Dedifferentiated amniotic fluid mesenchymal stem cell (primary cell): ENCODE results near the gene FGF14.
"Not testable (repeated sequence)": the region's sequence is repeated elsewhere in the genome, so short reads cannot be mapped to it uniquely, and the experiment has no call there.

Experiments used
- DNase-seq: peaks from one replicate; pipeline ENCODE4 v3.0.0-alpha.2; 2016; ENCODE audit errors: extremely low spot score

FGF14 gene

GRCh38 chr13:102195566-102196462 is 206.0 kb downstream of the FGF14 start:
- DNase-seq: no peak

- no peak for DNase-seq
These were observed 209.0 kb downstream of the FGF14 start for GRCh38 chr13:102192858-102193257.

GRCh38 chr13:102191951-102192502 is 209.8 kb downstream of the FGF14 start:
- no peak for DNase-seq

- no peak for DNase-seq
These were observed 210.9 kb downstream of the FGF14 start for GRCh38 chr13:102190930-102191329.

GRCh38 chr13:102187313-102187712 is 214.5 kb downstream of the FGF14 start:
- DNase-seq: no peak

GRCh38 chr13:102185375-102185984 is 216.4 kb downstream of the FGF14 start:
- no peak for DNase-seq

GRCh38 chr13:102183509-102184182 is 218.2 kb downstream of the FGF14 start:
- no peak for DNase-seq

GRCh38 chr13:102182170-102182569 is 219.7 kb downstream of the FGF14 start:
- DNase-seq: no peak

- no peak for DNase-seq
These were observed 224.4 kb downstream of the FGF14 start for GRCh38 chr13:102177431-102177830.

- DNase-seq: no peak
These were observed 225.0 kb downstream of the FGF14 start for GRCh38 chr13:102176846-102177245.

- DNase-seq: no peak
These were observed 229.4 kb downstream of the FGF14 start for GRCh38 chr13:102172406-102172805.

GRCh38 chr13:102170305-102170704 is 231.5 kb downstream of the FGF14 start:
- no peak for DNase-seq

GRCh38 chr13:102169471-102170015 is 232.3 kb downstream of the FGF14 start:
- DNase-seq: no peak

GRCh38 chr13:102152790-102153189 is 249.1 kb downstream of the FGF14 start:
- no peak for DNase-seq

GRCh38 chr13:102147353-102147752 is 254.5 kb downstream of the FGF14 start:
- no peak for DNase-seq

- DNase-seq: no peak
These were observed 256.1 kb downstream of the FGF14 start for GRCh38 chr13:102145750-102146149.

- DNase-seq: no peak
These were observed 259.4 kb downstream of the FGF14 start for GRCh38 chr13:102142473-102142826.

- DNase-seq: peak; percentile 20
These were observed 260.0 kb downstream of the FGF14 start for GRCh38 chr13:102141625-102142472.

GRCh38 chr13:102139626-102140025 is 262.2 kb downstream of the FGF14 start:
- no peak for DNase-seq

GRCh38 chr13:102138635-102139190 is 263.1 kb downstream of the FGF14 start:
- DNase-seq: no peak

- not testable (repeated sequence) for DNase-seq
These were observed 263.9 kb downstream of the FGF14 start for GRCh38 chr13:102137904-102138303.
